Prostate gland (tissue), 2 donors: Measurements from ENCODE around the gene TAPBP. TPM values are rescaled to one million over a fixed set of nuclear protein-coding genes. Genes with fewer than 3 reads are reported as not detected.
"Not testable (repeated sequence)": the region's sequence is repeated elsewhere in the genome, so short reads cannot be mapped to it uniquely, and the experiment has no call there.

Source experiments
- DNase-seq: peaks from one replicate; pipeline ENCODE4 v3.0.0-alpha.2; 2019; ENCODE audit warnings: low spot score
- H3K27ac ChIP-seq, 2 donors: fragments of 200-600 bp; sonication (generic); 2 replicates each; pipeline ENCODE4 v1.5.1; 2017 to 2019
- H3K27me3 ChIP-seq: fragments of 200-600 bp; sonication (generic); replicated peaks from 2 replicates; pipeline ENCODE4 v1.5.1; 2019; ENCODE audit not compliant: insufficient read depth
- H3K36me3 ChIP-seq, 2 donors: fragments of 200-600 bp; sonication (generic); 1 replicate in 1 of 2; 2 replicates in 1 of 2; pipeline versions ENCODE4 v1.5.1 to v1.8.1; 2017 to 2019
- H3K4me1 ChIP-seq: fragments of 200-600 bp; sonication (generic); replicated peaks from 2 replicates; pipeline ENCODE4 v1.5.1; 2019
- H3K4me3 ChIP-seq, 2 donors: fragments of 200-600 bp; sonication (generic); 2 replicates each; pipeline ENCODE4 v1.5.1; 2017 to 2019
- H3K9me3 ChIP-seq: fragments of 200-600 bp; sonication (generic); 2 replicates; pipeline ENCODE4 v1.5.1; 2017
- CTCF ChIP-seq, 4 experiments: fragments of 200-600 bp in 2 of 4; fragments of 450-650 bp in 2 of 4; sonication (generic) in 2 of 4; IDR thresholded peaks; 1 replicate in 3 of 4; 2 replicates in 1 of 4; pipeline ENCODE4 v1.5.1; 2016 to 2019; ENCODE audit warnings: antibody characterized with exemption in 4 of 4, mild to moderate bottlenecking in 2 of 4, moderate library complexity in 2 of 4
- POLR2A ChIP-seq: fragments of 450-650 bp; IDR thresholded peaks from one replicate; pipeline ENCODE4 v1.6.1; 2016; ENCODE audit warnings: antibody characterized with exemption, mild to moderate bottlenecking
- POLR2AphosphoS5 ChIP-seq: sonication (generic); formaldehyde crosslinking; IDR thresholded peaks from one replicate; pipeline ENCODE4 v1.6.1; 2017; ENCODE audit warnings: antibody characterized with exemption
- WGBS: methylation state at CpG from one replicate; pipeline ENCODE4 v1.1.5; 2018; 5-methylcytosine and 5-hydroxymethylcytosine counted together
- intact Hi-C: fragments of 100-400 bp; cut with DNase I; formaldehyde crosslinking; loops from one replicate; pipeline ENCODE4 v1.14.2; 2022
- total RNA-seq, 2 donors: library from RNA; depleted of rRNA; stranded (reverse); fragments of >200 nt; gene quantifications; one replicate each; pipeline ENCODE4 v1.1.0, GENCODE V29; 2016

Gene TAPBP
- total RNA-seq, 2 donors from 2014 or later, result 190 to 192 TPM

- H3K4me3 ChIP-seq, result peak overlapping the region; percentile 65 to 91
- H3K9me3 ChIP-seq, result no peaks in the 10 kb centered on the region
- WGBS, result 2% methylated on average over 7 of the region's 7 CpGs
- H3K27me3 ChIP-seq, result no peaks in the 10 kb centered on the region
- H3K36me3 ChIP-seq, result peaks cover 10 to 22% of the 10 kb centered on the region in 2 donors
- no peak for TF ChIP-seq CTCF (IDR thresholded peaks at IDR 0.05)
- TF ChIP-seq POLR2AphosphoS5, result no peak
- no peak for TF ChIP-seq POLR2A
- H3K4me1 ChIP-seq, result peaks cover 22% of the 10 kb centered on the region
- intact Hi-C loops, result no loop called here
- H3K27ac ChIP-seq, result peak overlapping the region; percentile 83 to 93
- no peak for DNase-seq
Observed at GRCh38 chr6:33271117-33271467, 42.8 kb downstream of the TAPBP start.

GRCh38 chr6:33264015-33264414, 49.9 kb downstream of the TAPBP start:
- Histone ChIP-seq H3K36me3 (peaks cover 10 to 22% of the 10 kb centered on the region in 2 donors), H3K27ac (no peak overlapping the region), H3K4me1 (no peaks in the 10 kb centered on the region), H3K4me3 (no peak overlapping the region), H3K9me3 (no peaks in the 10 kb centered on the region), H3K27me3 (no peaks in the 10 kb centered on the region)
- no peak for DNase-seq
- intact Hi-C loops, result no loop called here
- TF ChIP-seq CTCF (IDR thresholded peaks at IDR 0.05) (no peak), POLR2AphosphoS5 (no peak), POLR2A (no peak)
- WGBS, result 94% methylated on average over 7 of the region's 7 CpGs

DNA sequence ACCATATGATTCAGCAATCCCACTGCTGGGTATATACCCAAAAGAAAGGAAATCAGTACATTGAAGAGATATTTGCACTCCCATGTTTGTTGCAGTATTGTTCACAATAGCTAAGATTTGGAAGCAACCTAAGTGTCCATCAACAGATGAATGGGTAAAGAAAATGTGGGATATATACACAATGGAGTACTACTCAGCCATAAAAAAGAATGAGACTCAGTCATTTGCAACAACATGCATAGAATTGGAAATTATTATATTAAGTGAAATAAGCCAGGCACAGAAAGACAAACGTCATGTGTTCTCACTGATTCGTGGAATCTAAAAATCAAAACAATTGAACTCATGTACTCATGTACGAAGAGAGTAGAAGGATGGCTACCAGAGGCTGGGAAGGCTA, 51.4 kb downstream of the TAPBP start:
- 95% methylated on average over 3 of the region's 3 CpGs for WGBS
- DNase-seq, H3K9me3 ChIP-seq, H3K27ac ChIP-seq, intact Hi-C loops, H3K27me3 ChIP-seq, H3K4me3 ChIP-seq, H3K4me1 ChIP-seq: not testable (repeated sequence)
- H3K36me3 ChIP-seq, result peaks cover 2 to 14% of the 10 kb centered on the region in 2 donors

DNA sequence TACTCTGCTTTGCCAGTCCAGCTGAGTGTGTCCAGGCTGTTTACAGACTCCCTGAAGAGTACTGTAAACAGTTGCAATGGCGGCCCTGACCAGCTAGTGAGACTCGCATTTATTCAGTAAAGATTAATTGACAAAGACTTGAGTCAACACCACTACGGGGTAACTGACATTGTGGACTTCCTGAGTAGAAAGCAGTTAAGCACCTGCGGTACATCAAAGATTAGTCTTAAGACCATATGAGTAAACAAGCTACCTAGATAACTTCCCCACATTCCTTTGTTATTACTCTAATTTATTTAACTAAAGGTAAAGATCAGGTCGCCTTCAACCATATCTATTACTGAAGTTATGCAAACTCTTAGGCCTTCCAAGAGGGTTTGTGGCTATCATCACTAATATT, 54.8 kb downstream of the TAPBP start:
- H3K4me1 ChIP-seq, result no peaks in the 10 kb centered on the region
- H3K9me3 ChIP-seq, result no peaks in the 10 kb centered on the region
- H3K27ac ChIP-seq, result no peak overlapping the region
- no peak for TF ChIP-seq CTCF (IDR thresholded peaks at IDR 0.05)
- H3K4me3 ChIP-seq, result no peak overlapping the region
- H3K27me3 ChIP-seq, result no peaks in the 10 kb centered on the region
- 81% methylated on average over 5 of the region's 5 CpGs for WGBS
- intact Hi-C loops, result no loop called here
- H3K36me3 ChIP-seq, result no peaks in the 10 kb centered on the region
- no peak for DNase-seq

GRCh38 chr6:33254591-33254990, 59.3 kb downstream of the TAPBP start:
- Histone ChIP-seq H3K27me3 (no peaks in the 10 kb centered on the region), H3K4me3 (no peak overlapping the region), H3K4me1 (no peaks in the 10 kb centered on the region), H3K9me3 (no peaks in the 10 kb centered on the region), H3K36me3 (no peaks in the 10 kb centered on the region), H3K27ac (no peak overlapping the region)
- no peak for DNase-seq
- 90% methylated on average over 4 of the region's 4 CpGs for WGBS
- TF ChIP-seq POLR2A, result no peak
- intact Hi-C loops, result no loop called here

DNA sequence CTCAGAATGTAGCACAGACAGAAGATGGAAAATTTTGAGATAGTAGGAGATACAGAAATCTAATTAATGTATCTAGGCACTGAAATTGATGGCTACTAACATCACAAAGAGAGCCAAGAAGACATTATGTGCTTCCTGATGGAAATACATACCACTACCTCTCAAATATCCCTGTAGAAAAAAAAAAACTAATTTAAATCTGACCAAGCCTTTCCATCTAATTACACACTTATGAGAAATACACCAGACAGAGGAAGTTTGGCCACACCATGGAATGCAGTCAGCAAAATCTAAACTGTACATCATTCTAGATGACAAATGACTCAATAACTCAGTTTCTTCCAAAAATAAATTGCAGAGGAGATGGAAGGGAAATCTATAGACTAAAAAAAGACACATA, 61.1 kb downstream of the TAPBP start:
- TF ChIP-seq POLR2AphosphoS5 (no peak), POLR2A (no peak), CTCF (IDR thresholded peaks at IDR 0.05) (no peak)
- intact Hi-C loops, result no loop called here
- Histone ChIP-seq H3K4me3 (no peak overlapping the region), H3K4me1 (no peaks in the 10 kb centered on the region), H3K27ac (no peak overlapping the region), H3K27me3 (no peaks in the 10 kb centered on the region), H3K36me3 (no peaks in the 10 kb centered on the region), H3K9me3 (no peaks in the 10 kb centered on the region)
- no peak for DNase-seq
